ENCODE measurements around the gene EVC2.

DNA sequence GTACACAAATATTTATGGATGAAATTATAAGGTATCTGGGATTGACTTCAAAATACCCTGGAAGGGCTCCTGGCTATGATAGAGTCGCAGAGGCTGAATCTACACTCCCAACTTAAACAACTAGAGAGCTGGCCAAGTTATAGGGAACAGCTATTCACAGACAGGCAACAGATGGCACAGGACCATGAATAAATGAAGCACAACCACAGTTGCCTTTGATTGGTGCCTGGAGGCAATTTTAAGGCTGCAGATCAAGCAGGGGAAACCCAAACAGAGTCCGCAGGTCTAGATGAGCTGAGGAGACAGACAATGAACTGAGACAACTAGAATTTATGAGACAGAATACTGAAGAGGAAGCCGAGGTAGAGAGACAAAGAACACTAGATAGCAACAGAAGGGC is 155.9 kb downstream of the EVC2 start:
- TF ChIP-seq CTCF (conservative IDR thresholded peaks at IDR 0.05; ENCODE audit: low read depth, low read length): no peak
- TF ChIP-seq EZH2 (IDR thresholded peaks at IDR 0.05; ENCODE audit: borderline replicate concordance, low read depth, low read length, poor library complexity, severe bottlenecking): no peak
